Activated T-cell treated with anti-CD3 and anti-CD28 coated beads for 4 hours (primary cell): Measurements from ENCODE around the gene ENC1.

Experiments
- DNase-seq: peaks from one replicate; pipeline ENCODE4 v3.0.0-alpha.2; 2020

Gene ENC1

DNA sequence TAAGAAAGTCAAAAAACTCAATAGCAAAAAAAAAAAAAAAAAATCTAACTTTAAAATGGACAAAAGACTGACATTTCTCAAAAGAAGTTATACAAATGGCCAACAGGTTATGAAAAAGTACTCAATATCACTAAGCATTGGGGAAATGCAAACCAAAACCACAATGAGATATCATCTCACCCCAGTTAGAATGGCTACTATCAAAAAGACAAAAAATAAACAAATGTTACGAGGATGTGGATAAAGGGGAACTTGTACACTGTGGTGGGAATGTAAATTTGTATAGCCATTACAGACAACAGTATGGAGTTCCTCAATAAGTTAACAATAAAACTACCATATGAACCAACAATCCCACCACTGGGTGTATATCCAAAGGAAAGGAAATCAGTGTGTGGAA lies 37.2 kb downstream of the ENC1 start:
- DNase-seq = no peak

DNA sequence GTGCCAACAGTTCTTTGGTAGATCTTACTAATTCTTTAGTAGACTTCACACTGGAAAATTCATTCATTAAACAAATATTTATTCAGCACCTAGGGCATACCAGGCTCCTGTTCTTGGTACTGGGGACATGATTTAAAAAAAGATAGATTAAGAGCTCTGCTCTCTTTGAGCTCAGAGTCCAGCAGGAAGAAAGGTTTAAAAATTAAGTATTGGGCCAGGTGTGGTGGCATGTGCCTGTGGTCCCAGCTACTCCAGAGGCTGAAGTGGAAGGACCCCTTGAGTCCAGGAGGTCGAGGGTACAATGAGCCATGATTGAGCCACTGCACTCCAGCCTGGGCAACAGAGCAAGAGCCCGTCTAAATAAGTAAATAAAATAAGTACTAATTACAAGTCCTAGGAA lies 41.4 kb downstream of the ENC1 start:
- no peak for DNase-seq

DNA sequence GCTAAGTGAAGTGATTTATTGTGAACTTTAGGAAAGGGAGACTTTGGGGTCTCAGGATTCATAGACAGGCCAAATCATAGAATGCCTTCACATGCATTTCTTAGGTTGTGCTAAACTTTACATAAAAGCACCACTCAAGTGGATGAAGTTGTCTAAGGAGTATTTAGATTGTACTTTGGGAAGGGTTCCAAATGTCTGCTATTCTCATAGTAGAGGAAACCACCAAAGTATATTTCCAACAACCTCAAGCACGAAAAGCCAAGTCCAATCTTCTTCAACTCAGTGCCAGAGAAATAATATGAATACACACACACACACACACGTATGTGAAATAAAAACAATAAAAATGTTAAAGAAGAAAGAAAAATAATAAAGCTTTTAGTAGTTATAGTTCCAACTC lies 41.8 kb downstream of the ENC1 start:
- no peak for DNase-seq

DNA sequence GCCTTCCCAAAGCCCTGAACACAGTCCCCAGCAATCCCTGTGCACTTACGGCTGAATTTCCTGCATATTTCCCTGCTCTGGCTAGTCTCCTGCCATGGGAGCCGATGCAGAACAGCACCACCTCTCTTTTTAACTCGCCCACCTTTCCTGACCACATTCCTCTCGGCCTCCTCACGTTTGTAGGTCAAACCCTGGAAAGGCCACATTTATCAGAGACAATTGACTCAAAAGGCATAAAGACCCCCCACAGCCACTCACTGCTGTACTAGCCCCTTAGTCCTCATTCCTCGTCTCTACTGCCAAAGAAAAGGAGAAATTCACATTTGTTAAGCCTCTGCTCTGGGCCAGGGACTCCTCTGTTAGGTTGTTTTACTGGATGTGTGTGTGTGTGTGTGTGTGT lies 43.6 kb downstream of the ENC1 start:
- no peak for DNase-seq

DNA sequence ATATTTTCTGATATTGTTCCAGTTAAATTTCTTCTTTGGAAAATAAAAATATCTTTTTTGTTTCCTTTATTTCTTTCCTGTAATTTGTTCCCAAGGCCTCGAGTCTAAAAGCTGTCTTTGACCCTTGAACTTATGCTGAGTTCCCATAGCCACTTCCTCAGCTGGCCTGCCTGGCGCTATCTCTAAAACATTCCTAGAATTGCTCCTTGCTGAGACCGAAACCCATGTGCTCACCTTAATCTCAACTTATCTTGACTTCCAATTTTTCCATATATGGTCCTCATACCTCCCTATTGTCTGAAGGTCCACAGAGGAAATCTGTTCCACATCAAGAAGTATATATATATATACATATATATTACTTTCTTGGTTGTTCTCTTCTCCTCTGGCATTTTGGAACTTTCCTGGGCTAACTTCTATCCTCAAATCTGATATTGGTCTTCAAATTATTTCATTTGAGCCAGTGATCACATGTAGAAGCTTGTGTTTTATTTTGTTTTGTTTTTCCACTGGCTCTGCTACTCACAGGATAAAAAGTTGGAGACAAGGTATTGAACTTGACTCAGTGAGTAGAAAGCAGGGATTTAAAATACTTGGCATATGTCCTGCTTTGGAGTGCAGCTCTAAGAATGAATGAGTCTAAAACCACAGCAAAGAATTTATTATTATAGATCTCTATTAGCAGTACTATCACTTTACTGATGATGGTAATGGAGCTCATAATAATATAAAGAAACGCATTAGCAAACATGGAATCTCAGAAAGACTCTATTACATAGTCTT lies 45.2 kb downstream of the ENC1 start:
- DNase-seq = no peak

DNA sequence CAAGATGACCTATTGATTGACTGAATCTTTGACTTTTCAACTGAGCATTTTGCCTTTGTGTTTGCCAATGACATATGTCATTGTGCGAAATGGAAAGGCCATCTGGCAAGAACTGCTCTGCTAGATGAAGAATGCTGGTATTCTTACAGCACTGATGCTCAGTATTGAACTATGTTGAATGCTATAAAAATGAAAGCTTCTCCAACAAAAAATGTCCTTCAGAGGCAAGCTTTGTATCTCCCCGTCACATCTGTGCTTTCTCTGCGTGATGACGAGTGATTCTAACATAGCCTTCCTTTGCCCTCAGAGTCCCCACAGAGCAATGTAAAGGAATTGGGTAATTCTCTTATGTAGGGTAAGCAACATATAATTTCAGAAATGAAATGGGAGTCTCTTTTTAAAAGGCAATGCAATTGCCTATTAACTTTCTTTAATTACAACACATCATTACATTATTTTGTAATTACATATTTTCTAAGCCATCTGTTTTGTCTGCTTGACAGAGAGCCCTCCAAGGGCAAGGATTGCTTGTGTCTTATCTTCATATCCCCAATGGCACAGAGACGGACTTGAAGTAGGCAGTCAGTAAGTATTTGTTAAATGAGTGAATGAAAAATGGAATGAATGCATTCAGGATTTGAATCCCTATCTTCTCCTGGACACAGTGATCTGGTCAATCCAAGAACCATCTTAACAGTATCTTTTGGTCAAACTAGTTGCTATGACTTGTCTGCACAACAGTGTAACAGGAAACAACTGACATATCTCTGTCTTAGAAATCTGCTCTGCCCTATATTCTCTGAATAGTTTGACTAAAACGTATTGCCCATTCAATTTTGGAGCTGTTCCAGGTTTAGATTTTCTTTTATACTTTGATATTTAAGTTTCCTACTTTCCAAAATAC lies 46.1 kb downstream of the ENC1 start:
- DNase-seq = no peak

GRCh38 chr5:74589204-74590056 lies 51.1 kb downstream of the ENC1 start:
- DNase-seq = no peak

DNA sequence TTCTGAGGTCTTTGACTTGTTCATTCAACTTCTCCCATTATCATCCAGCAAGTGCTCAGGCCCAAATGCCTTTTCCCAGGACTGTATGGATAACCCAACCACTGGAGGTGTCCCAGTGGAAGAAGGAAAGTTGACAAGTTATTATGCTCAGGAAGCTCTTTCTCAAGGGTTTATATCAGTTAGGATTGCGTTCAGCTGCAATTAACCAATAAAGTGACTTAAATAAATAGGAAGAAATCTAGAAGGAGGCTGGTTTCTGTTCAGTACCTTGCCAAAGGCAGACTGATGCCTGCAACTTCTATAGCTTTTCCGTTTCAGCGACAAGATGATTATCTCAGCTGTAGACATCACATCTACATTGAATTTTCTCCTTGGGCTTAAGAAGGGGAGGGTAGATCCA lies 52.1 kb downstream of the ENC1 start:
- no peak for DNase-seq

GRCh38 chr5:74587890-74588289 lies 52.6 kb downstream of the ENC1 start:
- DNase-seq = no peak

- no peak for DNase-seq
These were observed 53.2 kb downstream of the ENC1 start for GRCh38 chr5:74587300-74587699.

DNA sequence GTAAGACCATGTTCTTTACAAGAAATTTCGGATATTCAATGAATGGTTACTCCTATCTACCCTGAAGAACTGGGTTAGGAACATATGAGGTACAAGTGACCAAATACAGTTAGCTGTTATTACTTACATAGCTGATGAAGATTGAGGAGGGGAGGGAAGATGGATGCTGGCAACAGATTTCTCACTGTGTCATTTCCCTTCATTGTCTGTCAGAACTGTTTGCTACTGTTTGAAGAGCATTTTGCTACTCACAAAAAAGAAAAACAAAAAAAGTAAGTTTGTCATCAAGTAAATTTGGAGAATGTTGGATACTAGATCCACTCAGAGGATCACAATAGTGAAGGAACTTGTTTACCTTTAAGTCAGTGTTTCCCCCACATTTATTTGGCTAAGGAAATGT lies 53.7 kb downstream of the ENC1 start:
- DNase-seq = no peak

DNA sequence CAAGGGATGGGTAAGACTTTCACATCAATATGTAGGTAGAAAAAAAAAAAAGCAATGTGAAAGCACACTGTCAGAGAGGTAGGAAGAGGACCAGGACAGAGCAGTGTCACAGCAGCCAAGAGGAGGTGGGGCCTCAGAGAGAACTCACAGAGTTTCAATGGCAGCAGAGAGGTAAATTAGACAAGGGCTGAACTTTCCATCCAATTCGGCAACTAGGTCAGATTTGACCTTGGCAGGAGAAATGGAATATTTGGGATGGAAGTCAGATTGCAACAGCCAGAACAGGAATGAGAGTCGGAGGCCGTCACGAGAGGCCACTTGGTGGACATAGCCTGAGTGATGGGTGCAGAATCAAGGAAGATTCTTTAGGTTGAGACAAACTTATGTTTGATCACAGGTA lies 57.7 kb downstream of the ENC1 start:
- DNase-seq = no peak

GRCh38 chr5:74581988-74582365 lies 58.6 kb downstream of the ENC1 start:
- DNase-seq = no peak

- no peak for DNase-seq
These were observed 59.8 kb downstream of the ENC1 start for GRCh38 chr5:74580729-74581109.

DNA sequence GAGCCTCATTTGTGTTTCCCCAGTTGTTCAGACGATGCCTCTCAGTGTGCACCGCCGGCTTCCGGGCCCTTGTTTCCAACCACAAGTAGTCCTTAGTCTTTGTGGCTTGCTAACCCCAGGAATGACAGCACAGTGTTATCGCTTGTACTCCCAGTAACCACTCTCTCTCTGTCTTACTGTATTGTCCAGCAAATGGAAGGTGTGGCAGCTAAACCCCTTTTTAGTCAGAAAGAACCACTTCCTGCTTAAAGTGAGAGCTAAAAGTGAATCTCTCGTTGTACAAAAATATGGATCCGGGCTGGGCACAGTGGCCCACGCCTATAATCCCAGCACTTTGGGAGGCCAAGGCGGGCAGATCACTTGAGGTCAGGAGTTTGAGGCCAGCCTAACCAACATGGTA lies 61.3 kb downstream of the ENC1 start:
- DNase-seq = peak; percentile 10

- DNase-seq = no peak
These were observed 62.0 kb downstream of the ENC1 start for GRCh38 chr5:74578356-74579044.
